GM12873 (cell line): ENCODE results near the gene LTK.

Experiments
- TF ChIP-seq, protein P1 (sequence below): IDR thresholded peaks from 2 replicates; pipeline ENCODE4 v1.5.1; 2012; ENCODE audit warnings: low read depth, mild to moderate bottlenecking, moderate library complexity, low read length, control low read depth; ENCODE audit not compliant: insufficient read depth; ENCODE audit errors: missing control alignments

The LTK gene

DNA sequence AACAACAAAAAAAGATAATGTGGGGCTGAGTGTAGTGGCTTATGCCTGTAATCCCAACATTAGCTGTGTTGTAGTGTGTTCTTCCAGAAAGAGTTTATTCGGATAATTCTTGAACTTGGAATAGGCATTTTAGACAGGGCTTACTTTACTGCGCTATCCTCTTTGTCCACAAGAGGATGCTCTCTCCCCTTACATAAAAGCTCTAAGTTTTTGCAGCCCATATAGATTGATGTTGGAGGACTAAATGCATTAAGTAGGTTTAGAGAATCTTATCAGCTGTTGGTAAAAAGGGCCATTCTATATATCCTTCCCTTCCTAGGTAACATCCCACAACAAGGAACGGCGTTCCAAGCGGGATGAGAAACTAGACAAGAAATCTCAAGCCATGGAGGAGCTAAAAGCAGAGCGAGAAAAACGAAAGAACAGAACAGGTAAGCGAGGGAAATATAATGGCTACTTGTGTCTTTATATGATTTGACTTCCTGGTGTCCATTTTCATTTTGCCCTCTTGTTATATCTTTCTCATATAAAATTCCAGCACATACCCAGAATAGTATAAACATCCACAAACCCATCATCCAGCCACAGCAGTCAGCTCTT, 47.7 kb downstream of the LTK start:
- TF ChIP-seq, protein P1, sequence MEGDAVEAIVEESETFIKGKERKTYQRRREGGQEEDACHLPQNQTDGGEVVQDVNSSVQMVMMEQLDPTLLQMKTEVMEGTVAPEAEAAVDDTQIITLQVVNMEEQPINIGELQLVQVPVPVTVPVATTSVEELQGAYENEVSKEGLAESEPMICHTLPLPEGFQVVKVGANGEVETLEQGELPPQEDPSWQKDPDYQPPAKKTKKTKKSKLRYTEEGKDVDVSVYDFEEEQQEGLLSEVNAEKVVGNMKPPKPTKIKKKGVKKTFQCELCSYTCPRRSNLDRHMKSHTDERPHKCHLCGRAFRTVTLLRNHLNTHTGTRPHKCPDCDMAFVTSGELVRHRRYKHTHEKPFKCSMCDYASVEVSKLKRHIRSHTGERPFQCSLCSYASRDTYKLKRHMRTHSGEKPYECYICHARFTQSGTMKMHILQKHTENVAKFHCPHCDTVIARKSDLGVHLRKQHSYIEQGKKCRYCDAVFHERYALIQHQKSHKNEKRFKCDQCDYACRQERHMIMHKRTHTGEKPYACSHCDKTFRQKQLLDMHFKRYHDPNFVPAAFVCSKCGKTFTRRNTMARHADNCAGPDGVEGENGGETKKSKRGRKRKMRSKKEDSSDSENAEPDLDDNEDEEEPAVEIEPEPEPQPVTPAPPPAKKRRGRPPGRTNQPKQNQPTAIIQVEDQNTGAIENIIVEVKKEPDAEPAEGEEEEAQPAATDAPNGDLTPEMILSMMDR: peak; percentile 98

DNA sequence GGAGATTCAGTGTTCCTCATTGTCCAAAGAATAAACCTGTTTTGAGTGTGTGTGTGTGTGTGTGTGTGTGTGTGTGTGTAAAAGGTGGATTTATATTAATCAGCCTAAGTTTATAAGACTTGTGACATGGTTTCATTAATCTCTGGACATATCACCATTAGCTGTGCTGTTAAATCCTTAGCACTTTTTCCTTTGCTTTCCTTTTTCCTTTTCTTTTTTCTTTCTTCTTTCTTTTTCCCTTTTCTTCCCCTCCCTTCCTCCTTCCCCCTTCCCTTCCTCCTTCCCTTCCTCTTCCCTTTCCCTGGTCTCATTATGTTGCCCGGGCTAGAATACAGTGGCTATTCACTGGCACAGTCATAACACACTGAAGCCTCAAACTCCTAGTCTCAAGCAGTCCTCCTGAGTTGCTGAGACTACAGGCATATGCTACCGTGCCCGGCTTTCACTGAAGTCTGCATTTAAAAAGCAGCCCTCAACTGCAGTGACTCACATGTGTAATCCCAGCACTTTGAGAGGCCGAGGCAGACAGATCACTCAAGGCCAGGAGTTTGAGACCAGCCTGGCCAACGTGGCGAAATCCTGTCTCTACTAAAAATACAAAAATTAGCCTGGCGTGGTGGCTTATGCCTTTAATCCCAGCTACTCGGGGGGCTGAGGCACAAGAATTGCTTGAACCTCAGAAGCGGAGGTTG, 48.6 kb downstream of the LTK start:
- TF ChIP-seq, protein P1: no peak

DNA sequence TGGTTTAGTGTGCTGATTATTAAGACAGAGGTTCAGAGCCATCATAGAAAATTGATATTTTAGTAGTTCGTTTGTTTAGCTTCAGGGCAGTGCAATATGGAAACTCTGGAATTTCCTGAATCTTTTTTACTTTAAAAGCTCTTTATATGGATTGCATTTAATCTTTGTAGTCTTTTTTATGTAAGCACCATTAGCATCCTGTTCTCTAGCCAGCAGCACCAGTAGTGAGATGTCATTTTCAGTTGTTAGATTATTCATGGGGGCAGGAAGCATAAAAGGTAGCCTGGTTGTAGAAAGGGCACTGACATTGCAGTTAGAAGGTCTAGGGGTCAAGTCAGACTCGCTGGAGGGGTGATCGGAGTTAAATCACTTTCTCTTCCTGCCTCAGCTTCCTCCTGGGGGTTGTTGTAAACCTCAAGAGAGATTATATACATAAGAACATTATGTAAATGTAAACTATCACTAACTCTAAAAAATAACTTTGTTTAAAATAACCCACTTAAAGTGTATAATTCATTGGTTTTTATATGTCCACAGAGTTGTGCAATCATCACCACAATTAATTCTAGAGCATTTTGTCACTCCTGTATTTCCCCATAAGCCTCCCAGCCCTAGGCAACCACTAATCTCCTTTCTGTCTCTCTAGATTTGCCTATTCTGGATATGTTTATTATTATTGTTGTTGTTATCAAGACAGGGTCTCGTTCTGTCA, 51.4 kb downstream of the LTK start:
- TF ChIP-seq, protein P1: no peak
